Testis (tissue), 3 donors: ENCODE data around the gene HBP1. TPM values are rescaled to one million over a fixed set of nuclear protein-coding genes. Genes with fewer than 3 reads are reported as not detected.

Experiments used
- DNase-seq: peaks from one replicate; pipeline ENCODE4 v3.0.0-alpha.2; 2019
- H3K27ac ChIP-seq, 2 donors: fragments of 200-600 bp; sonication (generic); one replicate each; pipeline ENCODE4 v1.5.1; 2019
- H3K27me3 ChIP-seq: fragments of 200-600 bp; sonication (generic); one replicate; pipeline ENCODE4 v1.5.1; 2019
- H3K36me3 ChIP-seq: fragments of 200-600 bp; sonication (generic); one replicate; pipeline ENCODE4 v1.5.1; 2017; ENCODE audit warnings: low read depth; ENCODE audit errors: missing control alignments
- H3K4me1 ChIP-seq: fragments of 200-600 bp; sonication (generic); one replicate; pipeline ENCODE4 v1.5.1; 2019
- H3K4me3 ChIP-seq, 2 donors: fragments of 200-600 bp; sonication (generic); one replicate each; pipeline ENCODE4 v1.5.1; 2017 to 2019
- H3K9me3 ChIP-seq: fragments of 200-600 bp; sonication (generic); one replicate; pipeline ENCODE4 v1.5.1; 2017
- CTCF ChIP-seq, 3 experiments: fragments of 450-650 bp in 2 of 3; fragments of 200-600 bp in 1 of 3; sonication (generic) in 1 of 3; IDR thresholded peaks; one replicate each; pipeline ENCODE4 v1.5.1; 2016 to 2019; ENCODE audit warnings: antibody characterized with exemption in 3 of 3, mild to moderate bottlenecking in 2 of 3, moderate library complexity in 1 of 3
- POLR2A ChIP-seq: fragments of 450-650 bp; IDR thresholded peaks from one replicate; pipeline ENCODE4 v1.6.1; 2017; ENCODE audit warnings: antibody characterized with exemption, mild to moderate bottlenecking, moderate library complexity
- WGBS, 2 donors: methylation state at CpG; one replicate each; pipeline ENCODE4 v1.1.5; 2018; 5-methylcytosine and 5-hydroxymethylcytosine counted together
- intact Hi-C: fragments of 100-400 bp; cut with DNase I; formaldehyde crosslinking; loops from one replicate; pipeline ENCODE4 v1.15.1; 2023; ENCODE audit warnings: low total_unique reads
- polyA plus RNA-seq: library from polyadenylated mRNA; stranded (reverse); fragments of 350-450 nt; fragmentation: Illumina TruSeq; extraction: RNeasy Lipid Tissue Mini Kit (QIAGEN cat#74804); gene quantifications from one replicate; pipeline ENCODE4 v1.2.3, GENCODE V29; 2014; ENCODE audit warnings: low read depth, low replicate concordance; ENCODE audit not compliant: insufficient read depth
- total RNA-seq, 2 donors: library from RNA; depleted of rRNA; stranded (reverse); fragments of >200 nt; gene quantifications; one replicate each; pipeline ENCODE4 v1.2.3, GENCODE V29; 2016

HBP1 gene
- total and polyA plus RNA-seq, 3 donors from 2014 or later = 107 to 134 (median 127) TPM

- TF ChIP-seq POLR2A (no peak), CTCF (IDR thresholded peaks at IDR 0.05) (no peak)
- no peak for DNase-seq
- Histone ChIP-seq H3K9me3 (no peaks in the 10 kb centered on the region), H3K27me3 (no peaks in the 10 kb centered on the region), H3K36me3 (no peaks in the 10 kb centered on the region), H3K4me1 (no peaks in the 10 kb centered on the region), H3K27ac (no peak overlapping the region), H3K4me3 (no peak overlapping the region)
- intact Hi-C loops = no loop called here
- 72 to 79% methylated on average over 5 of the region's 5 CpGs for WGBS, 2 donors
Measured at GRCh38 chr7:107125475-107125874, 43.3 kb upstream of the HBP1 start.

- Histone ChIP-seq H3K9me3 (no peaks in the 10 kb centered on the region), H3K4me3 (no peak overlapping the region), H3K27ac (no peak overlapping the region), H3K27me3 (no peaks in the 10 kb centered on the region), H3K4me1 (no peaks in the 10 kb centered on the region), H3K36me3 (no peaks in the 10 kb centered on the region)
- no peak for TF ChIP-seq POLR2A
- no peak for TF ChIP-seq CTCF (IDR thresholded peaks at IDR 0.05)
- intact Hi-C loops = no loop called here
- WGBS, 2 donors = 91 to 93% methylated on average over 2 of the region's 2 CpGs
- no peak for DNase-seq
Measured at GRCh38 chr7:107128217-107128616, 40.6 kb upstream of the HBP1 start.

GRCh38 chr7:107128748-107129147 lies 40.1 kb upstream of the HBP1 start:
- 93 to 95% methylated on average over 3 of the region's 3 CpGs for WGBS, 2 donors
- H3K27me3 ChIP-seq = no peaks in the 10 kb centered on the region
- H3K9me3 ChIP-seq = no peaks in the 10 kb centered on the region
- DNase-seq = no peak
- no peaks in the 10 kb centered on the region for H3K36me3 ChIP-seq
- TF ChIP-seq CTCF (IDR thresholded peaks at IDR 0.05) (no peak), POLR2A (no peak)
- H3K27ac ChIP-seq = no peak overlapping the region
- H3K4me3 ChIP-seq = no peak overlapping the region
- H3K4me1 ChIP-seq = no peaks in the 10 kb centered on the region
- intact Hi-C loops = no loop called here

GRCh38 chr7:107130487-107131220 lies 38.1 kb upstream of the HBP1 start:
- 67 to 73% methylated on average over 6 of the region's 6 CpGs for WGBS, 2 donors
- TF ChIP-seq POLR2A = no peak
- TF ChIP-seq CTCF (IDR thresholded peaks at IDR 0.05) = no peak
- Histone ChIP-seq H3K9me3 (no peaks in the 10 kb centered on the region), H3K36me3 (no peaks in the 10 kb centered on the region), H3K4me3 (no peak overlapping the region), H3K27ac (no peak overlapping the region), H3K27me3 (no peaks in the 10 kb centered on the region), H3K4me1 (no peaks in the 10 kb centered on the region)
- intact Hi-C loops = no loop called here
- DNase-seq = no peak

- intact Hi-C loops = no loop called here
- H3K36me3 ChIP-seq = no peaks in the 10 kb centered on the region
- 66 to 68% methylated on average over 2 of the region's 2 CpGs for WGBS, 2 donors
- no peak for DNase-seq
- H3K4me1 ChIP-seq = no peaks in the 10 kb centered on the region
- H3K27ac ChIP-seq = no peak overlapping the region
- H3K4me3 ChIP-seq = no peak overlapping the region
- no peaks in the 10 kb centered on the region for H3K9me3 ChIP-seq
- TF ChIP-seq CTCF (IDR thresholded peaks at IDR 0.05) (no peak), POLR2A (no peak)
- no peaks in the 10 kb centered on the region for H3K27me3 ChIP-seq
Measured at GRCh38 chr7:107133396-107133795, 35.4 kb upstream of the HBP1 start.
